IPS DF 4.7 (cell line): Measurements from ENCODE around the gene KHSRP.

Experiments
- DNase-seq: peaks from one replicate; pipeline ENCODE4 v3.0.0-alpha.2; 2013; ENCODE audit warnings: low spot score; ENCODE audit errors: extremely low read depth

KHSRP gene

GRCh38 chr19:6424195-6424938, at the start of gene KHSRP:
Gene KHSRP, minus strand, starts transcription at chr19:6424811. Its CDS starts 110 bp downstream, at chr19:6424701.
- DNase-seq: no peak

GRCh38 chr19:6473647-6474046, 49.0 kb upstream of the KHSRP start:
- DNase-seq: no peak

- no peak for DNase-seq
Measured at GRCh38 chr19:6472713-6473112, 48.1 kb upstream of the KHSRP start.

- no peak for DNase-seq
Measured at GRCh38 chr19:6471076-6471475, 46.5 kb upstream of the KHSRP start.

GRCh38 chr19:6470173-6470572, 45.6 kb upstream of the KHSRP start:
- DNase-seq: no peak

- DNase-seq: no peak
Measured at GRCh38 chr19:6467384-6467783, 42.8 kb upstream of the KHSRP start.

- DNase-seq: no peak
Measured at GRCh38 chr19:6466526-6467248, 42.1 kb upstream of the KHSRP start.

- DNase-seq: no peak
Measured at GRCh38 chr19:6465663-6466062, 41.1 kb upstream of the KHSRP start.

- DNase-seq: no peak
Measured at GRCh38 chr19:6465006-6465405, 40.4 kb upstream of the KHSRP start.

- peak; percentile 87 for DNase-seq
Measured at GRCh38 chr19:6464070-6464873, 39.7 kb upstream of the KHSRP start, which contains the start of gene CRB3. Gene CRB3, plus strand, starts transcription at chr19:6464271. Its CDS starts 431 bp downstream, at chr19:6464702.

- DNase-seq: peak; percentile 79
Measured at GRCh38 chr19:6460099-6460884, 35.7 kb upstream of the KHSRP start.

GRCh38 chr19:6459262-6460098, 34.9 kb upstream of the KHSRP start, which contains the start of gene SLC25A23:
Gene SLC25A23, minus strand, starts transcription at chr19:6459792. Its CDS starts 164 bp downstream, at chr19:6459628.
- no peak for DNase-seq

- no peak for DNase-seq
Measured at GRCh38 chr19:6458695-6459261, 34.2 kb upstream of the KHSRP start.

GRCh38 chr19:6457958-6458694, 33.5 kb upstream of the KHSRP start:
- DNase-seq: no peak

GRCh38 chr19:6455924-6456323, 31.3 kb upstream of the KHSRP start:
- no peak for DNase-seq

- no peak for DNase-seq
Measured at GRCh38 chr19:6453951-6454565, 29.4 kb upstream of the KHSRP start.

- DNase-seq: no peak
Measured at GRCh38 chr19:6452899-6453298, 28.3 kb upstream of the KHSRP start.

GRCh38 chr19:6452223-6452614, 27.6 kb upstream of the KHSRP start:
- no peak for DNase-seq
